B cell (primary cell): ENCODE results near the gene ABCC5. TPM values are rescaled to one million over a fixed set of nuclear protein-coding genes. Genes with fewer than 3 reads are reported as not detected.
"Not testable (repeated sequence)": the region's sequence is repeated elsewhere in the genome, so short reads cannot be mapped to it uniquely, and the experiment has no call there.

Experiments used
- ATAC-seq: fragments of 200-7000 bp; cut with Tn5 transposase; one replicate; pipeline ENCODE4 v1.10.0; 2021; ENCODE audit warnings: low read depth, mild to moderate bottlenecking, moderate number of reproducible peaks, moderate library complexity
- CTCF ChIA-PET: fragments of 350-600 bp; sonication (Branson Sonifier 250); formaldehyde crosslinking; loops from one replicate; lab custom pipeline; 2021; ENCODE audit warnings: antibody characterized with exemption, inconsistent platforms; lab: Charles Lee
- POLR2A ChIA-PET: fragments of 350-600 bp; sonication (Branson Sonifier 250); formaldehyde crosslinking; loops from one replicate; lab custom pipeline; 2021; ENCODE audit warnings: antibody characterized with exemption; lab: Charles Lee
- DNase-seq: peaks from one replicate; pipeline ENCODE4 v3.0.0; 2013
- H2AFZ ChIP-seq: 2 replicates; pipeline ENCODE4 v1.6.1; 2012; ENCODE audit warnings: mild to moderate bottlenecking, low read depth, low read length; ENCODE audit not compliant: insufficient read depth, poor library complexity, severe bottlenecking
- H3K27ac ChIP-seq, 2 donors: 1 replicate in 1 of 2; 2 replicates in 1 of 2; pipeline ENCODE4 v1.5.1; 2012 to 2013; ENCODE audit warnings: low read length in 2 of 2, mild to moderate bottlenecking in 2 of 2, moderate library complexity in 1 of 2
- H3K27me3 ChIP-seq, 4 experiments: fragments of 200-600 bp in 1 of 4; sonication (generic) in 1 of 4; replicated peaks in 1 of 4; 1 replicate in 2 of 4; 2 replicates in 2 of 4; pipeline versions ENCODE4 v1.6.1 to v1.7.0; 2013 to 2016; ENCODE audit warnings: low read length in 3 of 4, mild to moderate bottlenecking in 2 of 4, mixed read lengths in 1 of 4, moderate library complexity in 1 of 4; ENCODE audit not compliant: insufficient read depth in 4 of 4, control insufficient read depth in 3 of 4; ENCODE audit errors: control extremely low read depth in 1 of 4
- H3K36me3 ChIP-seq, 2 experiments: replicated peaks in 1 of 2; 1 replicate in 1 of 2; 2 replicates in 1 of 2; pipeline versions ENCODE4 v1.6.1 to v1.7.1; 2013; ENCODE audit warnings: low read length in 1 of 2; ENCODE audit not compliant: insufficient read depth in 2 of 2, control insufficient read depth in 1 of 2; ENCODE audit errors: control extremely low read depth in 1 of 2, extremely low read depth in 1 of 2
- H3K4me1 ChIP-seq, 2 donors: fragments of 200-600 bp in 1 of 2; sonication (generic) in 1 of 2; 1 replicate in 1 of 2; 2 replicates in 1 of 2; pipeline versions ENCODE4 v1.5.1 to v1.6.1; 2013 to 2017; ENCODE audit warnings: low read length in 2 of 2; ENCODE audit not compliant: control insufficient read depth in 2 of 2, insufficient read depth in 2 of 2
- H3K4me2 ChIP-seq: replicated peaks from 2 replicates; pipeline ENCODE3; 2012; ENCODE audit warnings: mild to moderate bottlenecking, low read depth, low read length; ENCODE audit not compliant: poor library complexity, severe bottlenecking
- H3K4me3 ChIP-seq, 5 experiments: fragments of 200-600 bp in 1 of 5; sonication (generic) in 1 of 5; 1 replicate in 3 of 5; 2 replicates in 2 of 5; pipeline versions ENCODE4 v1.5.1 to v1.7.0; 2011 to 2016; ENCODE audit warnings: low read length in 4 of 5, mild to moderate bottlenecking in 4 of 5, low read depth in 2 of 5, control low read depth in 1 of 5, moderate library complexity in 1 of 5; ENCODE audit not compliant: insufficient read depth in 1 of 5; ENCODE audit errors: control extremely low read depth in 1 of 5, extremely low read depth in 1 of 5
- H3K79me2 ChIP-seq: fragments of 200-600 bp; sonication (generic); one replicate; pipeline ENCODE4 v1.6.0; 2016; ENCODE audit warnings: low read length; ENCODE audit not compliant: control insufficient read depth, insufficient read depth
- H3K9ac ChIP-seq: fragments of 200-600 bp; sonication (generic); 2 replicates; pipeline ENCODE4 v1.6.1; 2017; ENCODE audit warnings: mild to moderate bottlenecking, low read length, moderate library complexity
- H3K9me3 ChIP-seq, 3 donors: one replicate each; pipeline versions ENCODE4 v1.6.1 to v1.7.1; 2013; ENCODE audit warnings: low read length in 2 of 3; ENCODE audit not compliant: control insufficient read depth in 2 of 3, insufficient read depth in 1 of 3; ENCODE audit errors: control extremely low read depth in 1 of 3
- H4K20me1 ChIP-seq: 2 replicates; pipeline ENCODE4 v1.6.0; 2012; ENCODE audit warnings: mild to moderate bottlenecking, low read length; ENCODE audit not compliant: insufficient read depth, control insufficient read depth, poor library complexity, severe bottlenecking
- H3K27ac Mint-ChIP-seq: one replicate; pipeline ENCODE4 v1.8.0; 2021; ENCODE audit warnings: mixed read lengths
- H3K27me3 Mint-ChIP-seq: one replicate; pipeline ENCODE4 v1.8.0; 2021; ENCODE audit warnings: mixed read lengths
- H3K4me1 Mint-ChIP-seq: one replicate; pipeline ENCODE4 v1.8.0; 2021; ENCODE audit warnings: mixed read lengths
- H3K4me3 Mint-ChIP-seq: one replicate; pipeline ENCODE4 v1.8.0; 2021; ENCODE audit warnings: mixed read lengths
- H3K9me3 Mint-ChIP-seq: one replicate; pipeline ENCODE4 v1.8.0; 2022; ENCODE audit warnings: mixed read lengths; ENCODE audit not compliant: insufficient read depth
- EZH2 ChIP-seq: IDR thresholded peaks from 2 replicates; pipeline ENCODE4 v1.6.1; 2012; ENCODE audit warnings: borderline replicate concordance, low read depth, mild to moderate bottlenecking, moderate library complexity, low read length; ENCODE audit not compliant: insufficient read depth, poor library complexity, severe bottlenecking
- WGBS: methylation state at CpG from one replicate; pipeline ENCODE4 v1.1.5; 2013; ENCODE audit warnings: missing lambda C conversion rate; ENCODE audit not compliant: insufficient coverage; 5-methylcytosine and 5-hydroxymethylcytosine counted together
- intact Hi-C: fragments of 100-400 bp; cut with micrococcal nuclease; formaldehyde crosslinking; loops from one replicate; pipeline ENCODE4 v1.10.0; 2022
- polyA plus RNA-seq: library from polyadenylated mRNA; depleted of rRNA; stranded (reverse); fragments of >200 nt; gene quantifications from 2 replicates; pipeline ENCODE4 v1.2.3, GENCODE V29; 2012
- total RNA-seq, 2 donors: library from RNA; stranded (reverse); fragments of 120-200 nt in 1 of 2; gene quantifications; 1 replicate in 1 of 2; 2 replicates in 1 of 2; pipeline versions ENCODE4 v1.2.3 to v1.2.4, GENCODE V29; 2013 to 2022
- TF ChIP-seq, protein P1 (sequence below): fragments of 200-600 bp; IDR thresholded peaks from one replicate; pipeline ENCODE4 v1.8.0; 2022; ENCODE audit warnings: antibody characterized with exemption, mild to moderate bottlenecking

ABCC5 gene
- total and polyA plus RNA-seq, 2 donors (not counting 1 experiment from before 2014, with no cell fraction given) = 13.4 to 29.5 TPM

DNA sequence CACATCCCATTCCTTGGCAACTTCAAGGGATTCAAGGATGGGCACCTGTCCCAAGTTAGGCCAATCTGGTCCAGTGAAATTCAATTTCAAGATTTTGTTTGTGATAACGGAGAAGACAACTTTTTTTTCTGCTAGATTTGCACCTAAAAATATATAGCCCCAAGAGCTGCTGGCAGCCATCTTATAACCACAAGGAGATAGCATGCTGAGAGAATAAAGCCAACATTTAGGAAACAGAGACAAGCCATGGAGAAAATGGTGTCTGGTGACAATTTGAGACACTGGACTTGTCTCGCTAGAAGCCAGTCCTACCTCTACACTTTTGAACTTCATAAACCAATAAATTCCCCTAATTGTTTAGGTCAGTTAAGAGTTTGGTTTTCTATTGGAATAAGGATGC is 138.4 kb downstream of the ABCC5 start:
- Histone ChIP-seq H4K20me1 (peaks cover 73% of the 10 kb centered on the region), H3K79me2 (peaks cover 93% of the 10 kb centered on the region), H3K9ac (no peak overlapping the region), H3K27me3 (no peaks in the 10 kb centered on the region), H3K4me1 (peaks cover 8 to 12% of the 10 kb centered on the region in 2 donors), H2AFZ (no peak overlapping the region), H3K4me2 (no peak overlapping the region), H3K9me3 (no peaks in the 10 kb centered on the region), H3K36me3 (peaks cover 0 to 6% of the 10 kb centered on the region in 2 experiments), H3K4me3 (no peak overlapping the region), H3K27ac (no peak overlapping the region)
- DNase-seq (no peak), ATAC-seq (no peak)
- H3K27ac Mint-ChIP-seq = no peak overlapping the region
- POLR2A ChIA-PET = no interaction called here
- H3K4me3 Mint-ChIP-seq = no peak overlapping the region
- no peak for TF ChIP-seq EZH2
- TF ChIP-seq, protein P1, sequence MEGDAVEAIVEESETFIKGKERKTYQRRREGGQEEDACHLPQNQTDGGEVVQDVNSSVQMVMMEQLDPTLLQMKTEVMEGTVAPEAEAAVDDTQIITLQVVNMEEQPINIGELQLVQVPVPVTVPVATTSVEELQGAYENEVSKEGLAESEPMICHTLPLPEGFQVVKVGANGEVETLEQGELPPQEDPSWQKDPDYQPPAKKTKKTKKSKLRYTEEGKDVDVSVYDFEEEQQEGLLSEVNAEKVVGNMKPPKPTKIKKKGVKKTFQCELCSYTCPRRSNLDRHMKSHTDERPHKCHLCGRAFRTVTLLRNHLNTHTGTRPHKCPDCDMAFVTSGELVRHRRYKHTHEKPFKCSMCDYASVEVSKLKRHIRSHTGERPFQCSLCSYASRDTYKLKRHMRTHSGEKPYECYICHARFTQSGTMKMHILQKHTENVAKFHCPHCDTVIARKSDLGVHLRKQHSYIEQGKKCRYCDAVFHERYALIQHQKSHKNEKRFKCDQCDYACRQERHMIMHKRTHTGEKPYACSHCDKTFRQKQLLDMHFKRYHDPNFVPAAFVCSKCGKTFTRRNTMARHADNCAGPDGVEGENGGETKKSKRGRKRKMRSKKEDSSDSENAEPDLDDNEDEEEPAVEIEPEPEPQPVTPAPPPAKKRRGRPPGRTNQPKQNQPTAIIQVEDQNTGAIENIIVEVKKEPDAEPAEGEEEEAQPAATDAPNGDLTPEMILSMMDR = no peak
- intact Hi-C loops = no loop called here
- no peaks in the 10 kb centered on the region for H3K27me3 Mint-ChIP-seq
- no CpG with 5 or more reads among the region's 2 CpGs for WGBS
- H3K4me1 Mint-ChIP-seq = peaks cover 51% of the 10 kb centered on the region
- no peaks in the 10 kb centered on the region for H3K9me3 Mint-ChIP-seq
- CTCF ChIA-PET = interaction anchor here (0.7 kb wide), 1 partner anchor 99 kb away, joined by 5 read pairs; no protein-coding TSS in a partner anchor

DNA sequence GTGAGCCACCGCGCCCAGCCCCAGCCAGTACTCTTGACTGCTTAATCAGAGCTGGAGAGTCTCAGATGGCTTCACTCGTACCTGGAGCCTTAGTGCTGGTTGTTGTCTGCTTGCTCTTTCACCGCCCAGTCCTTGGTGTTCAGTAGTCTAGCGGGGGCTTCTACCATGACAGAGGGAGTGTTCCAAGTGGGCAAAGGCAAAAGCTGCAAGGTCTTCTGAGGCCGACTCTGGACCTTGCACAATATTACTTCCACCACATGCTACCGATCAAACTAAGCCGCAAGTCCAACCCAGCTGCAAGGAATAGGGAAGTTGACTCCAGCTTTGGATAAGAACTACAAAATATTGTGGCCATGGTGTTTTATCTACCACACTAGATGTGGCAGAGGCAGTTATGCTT is 139.6 kb downstream of the ABCC5 start:
- ChIA-PET POLR2A (no interaction called here), CTCF (no interaction called here)
- Mint-ChIP-seq H3K4me3 (no peak overlapping the region), H3K9me3 (no peaks in the 10 kb centered on the region), H3K27me3 (no peaks in the 10 kb centered on the region), H3K27ac (no peak overlapping the region), H3K4me1 (peaks cover 41% of the 10 kb centered on the region)
- Histone ChIP-seq H3K9me3 (no peaks in the 10 kb centered on the region), H3K4me1 (no peaks in the 10 kb centered on the region), H3K4me3 (no peak overlapping the region), H3K27me3 (no peaks in the 10 kb centered on the region), H2AFZ (no peak overlapping the region), H3K9ac (no peak overlapping the region), H4K20me1 (peaks cover 75% of the 10 kb centered on the region), H3K27ac (no peak overlapping the region), H3K79me2 (peaks cover 93% of the 10 kb centered on the region), H3K36me3 (peaks cover 0 to 6% of the 10 kb centered on the region in 2 experiments), H3K4me2 (no peak overlapping the region)
- DNase-seq (no peak), ATAC-seq (no peak)
- TF ChIP-seq, protein P1 = no peak
- no peak for TF ChIP-seq EZH2
- 73% methylated on average over 5 of the region's 8 CpGs for WGBS
- intact Hi-C loops = no loop called here

DNA sequence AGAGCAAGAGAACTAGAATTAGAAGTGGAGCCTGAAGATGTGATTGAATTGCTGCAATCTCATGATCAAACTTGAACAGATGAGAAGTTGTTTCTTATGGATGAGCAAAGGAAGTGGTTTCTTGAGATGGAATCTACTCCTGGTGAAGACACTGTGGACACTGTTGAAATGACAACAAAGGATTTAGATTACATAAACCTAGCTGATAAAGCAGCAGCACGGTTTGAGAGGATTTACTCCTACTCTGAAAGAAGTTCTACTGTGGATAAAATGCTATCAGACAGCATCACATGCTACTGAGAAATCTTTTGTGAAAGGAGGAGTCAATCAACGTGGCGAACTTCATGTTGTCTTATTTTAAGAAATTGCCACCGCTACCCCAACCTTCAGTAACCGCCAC is 140.5 kb downstream of the ABCC5 start:
- H3K9ac ChIP-seq, H3K4me2 ChIP-seq, H3K9me3 Mint-ChIP-seq, H3K4me1 ChIP-seq, H2AFZ ChIP-seq, H3K27ac ChIP-seq, DNase-seq, H3K9me3 ChIP-seq, CTCF ChIA-PET, H3K36me3 ChIP-seq, H3K27me3 ChIP-seq, H3K4me3 Mint-ChIP-seq, intact Hi-C loops, POLR2A ChIA-PET, H3K4me3 ChIP-seq, ATAC-seq, H3K27ac Mint-ChIP-seq, H3K27me3 Mint-ChIP-seq: not testable (repeated sequence)
- H3K4me1 Mint-ChIP-seq = peaks cover 34% of the 10 kb centered on the region
- Histone ChIP-seq H4K20me1 (peaks cover 81% of the 10 kb centered on the region), H3K79me2 (peaks cover 93% of the 10 kb centered on the region)
- WGBS = no CpG with 5 or more reads among the region's 5 CpGs
